HG03442 (cell line): ENCODE results near the gene AP1AR.
A peak's percentile ranks its signal among the peaks of the same experiment; 100 is the strongest.
"Not testable (repeated sequence)": the region's sequence is repeated elsewhere in the genome, so short reads cannot be mapped to it uniquely, and the experiment has no call there.

ENCODE experiments used
- ATAC-seq: cut with Tn5 transposase; IDR thresholded peaks from one replicate; pipeline ENCODE4 v1.9.1; 2021; ENCODE audit warnings: mild to moderate bottlenecking, moderate library complexity; ENCODE audit not compliant: unreplicated experiment

The AP1AR gene

GRCh38 chr4:112277705-112278448, 46.3 kb downstream of the AP1AR start:
- no peak for ATAC-seq

DNA sequence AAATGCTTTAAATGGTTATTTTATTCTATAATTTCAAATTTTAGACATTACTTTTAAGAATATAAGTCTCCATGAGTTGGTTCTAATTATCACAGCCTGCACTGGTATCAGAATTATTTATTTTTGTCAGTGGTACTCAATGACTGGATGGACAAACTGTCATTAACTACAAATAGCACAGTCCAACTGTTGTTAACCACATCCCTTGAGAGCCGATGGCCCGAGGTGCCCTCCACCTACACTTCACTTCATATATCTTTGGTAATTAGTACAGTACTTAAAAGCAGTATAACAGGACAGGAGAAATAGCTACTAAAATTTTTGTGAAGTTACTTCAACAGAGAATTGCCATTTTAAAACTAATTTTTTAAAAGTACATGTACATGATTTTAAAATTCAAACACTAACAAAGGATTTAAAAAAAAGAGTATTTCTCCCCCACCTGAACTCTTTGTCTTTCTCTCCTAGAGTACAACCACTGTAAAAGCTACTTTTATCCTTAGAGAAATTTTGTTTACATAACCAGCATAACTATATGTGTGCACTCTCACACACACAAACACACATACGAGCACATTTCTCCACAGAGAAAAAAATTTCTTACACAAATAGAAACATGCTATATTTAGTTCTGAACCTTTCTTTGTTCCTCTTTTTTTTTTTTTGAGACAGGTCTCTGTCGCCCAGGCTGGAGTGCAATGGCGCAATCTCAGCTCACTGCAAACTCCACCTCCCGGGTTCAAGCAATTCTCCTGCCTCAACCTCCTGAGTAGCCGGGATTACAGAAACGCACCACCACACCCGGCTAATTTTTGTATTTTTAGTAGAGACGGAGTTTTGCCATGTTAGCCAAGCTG, 47.7 kb downstream of the AP1AR start:
- ATAC-seq: peak; percentile 54

DNA sequence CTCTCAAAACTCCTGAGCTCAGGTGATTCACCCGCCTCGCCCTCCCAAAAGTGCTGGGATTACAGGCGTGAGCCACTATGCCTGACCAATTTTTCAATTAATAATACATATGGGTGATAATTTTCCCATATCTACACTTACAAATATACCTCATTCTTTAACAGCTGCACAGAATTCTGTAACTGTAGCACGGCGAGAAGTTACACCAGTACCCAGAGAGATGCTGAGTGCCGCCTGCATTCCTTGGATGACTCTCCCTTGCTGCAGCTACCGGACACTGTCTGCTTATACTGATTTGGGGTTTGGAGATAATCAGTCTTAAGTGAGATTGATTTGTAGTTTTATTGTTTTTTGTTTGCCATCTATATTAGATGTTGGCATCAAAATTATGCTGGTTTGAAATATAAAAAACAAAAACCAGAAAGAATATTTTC, 48.3 kb downstream of the AP1AR start:
- ATAC-seq: peak; percentile 32

DNA sequence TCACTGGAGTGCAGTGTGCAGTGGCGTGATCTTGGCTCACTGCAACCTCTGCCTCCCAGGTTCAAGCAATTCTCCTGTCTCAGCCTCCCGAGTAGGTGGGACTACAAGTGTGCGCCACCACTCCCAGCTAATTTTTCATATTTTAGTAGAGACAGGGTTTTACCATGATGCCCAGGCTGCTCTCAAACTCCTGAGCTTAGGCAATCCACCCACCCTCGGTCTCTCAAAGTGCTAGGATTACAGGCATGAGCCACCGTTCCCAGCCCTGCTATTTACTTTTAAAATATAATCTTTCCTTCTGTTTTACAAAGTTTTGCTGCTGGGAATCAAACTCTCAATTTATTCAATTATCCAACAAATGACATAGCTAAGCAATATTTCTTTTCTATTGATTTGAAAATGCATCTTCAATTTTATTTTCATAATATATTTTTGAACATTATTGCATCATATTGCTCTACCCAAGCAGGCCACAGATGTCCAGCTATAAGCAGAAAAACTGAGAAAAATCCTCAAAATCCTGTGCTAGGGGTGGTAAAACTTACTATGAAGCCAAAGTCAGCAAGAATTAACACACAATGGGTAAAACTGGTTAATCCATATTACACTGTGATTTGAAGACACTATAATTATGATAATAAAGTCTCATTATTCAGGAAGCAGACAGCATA, 48.9 kb downstream of the AP1AR start:
- no peak for ATAC-seq

- ATAC-seq: not testable (repeated sequence)
Measured at GRCh38 chr4:112281895-112282398, 50.4 kb downstream of the AP1AR start.

GRCh38 chr4:112282860-112283667, 51.5 kb downstream of the AP1AR start:
- ATAC-seq: no peak

- ATAC-seq: no peak
Measured at GRCh38 chr4:112284166-112284565, 52.6 kb downstream of the AP1AR start.

DNA sequence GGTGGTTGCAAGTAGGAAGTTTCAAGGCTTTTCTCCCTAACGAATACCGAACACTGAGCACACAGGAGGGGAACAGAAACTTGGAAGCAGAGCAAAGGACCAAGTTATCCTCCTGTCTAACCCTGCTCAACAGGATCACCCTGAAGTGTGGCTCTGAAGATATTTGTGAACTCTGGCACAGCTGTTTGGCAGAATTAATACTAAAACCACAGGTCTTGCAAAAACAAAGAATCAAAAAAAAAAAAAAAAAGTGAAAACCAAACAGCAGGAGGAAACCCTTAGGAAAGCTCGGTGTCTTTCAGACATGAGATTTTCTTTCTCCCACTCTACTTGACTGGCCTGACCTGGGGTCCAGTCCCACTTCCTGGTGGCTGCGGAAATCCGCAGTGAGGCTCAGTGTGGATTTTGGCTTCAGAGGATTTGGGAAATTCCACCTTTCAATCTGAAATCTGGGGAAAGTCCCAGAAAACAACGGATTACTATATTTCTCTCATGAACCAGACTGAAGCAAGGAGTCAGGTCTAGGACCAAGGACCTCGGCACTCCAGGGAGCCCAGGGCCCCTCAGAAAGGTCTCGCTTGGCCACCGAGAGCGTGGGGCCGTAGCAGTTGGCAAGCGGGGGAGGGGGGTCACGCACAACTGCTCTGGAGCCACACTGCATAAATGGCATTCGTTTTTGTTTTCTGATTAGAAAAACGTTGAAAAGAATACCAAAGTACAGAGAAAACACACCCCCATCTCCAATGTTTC, 53.2 kb downstream of the AP1AR start:
- ATAC-seq: no peak

GRCh38 chr4:112287258-112287989, 55.8 kb downstream of the AP1AR start:
- ATAC-seq: peak; percentile 33

- ATAC-seq: peak; percentile 25
Measured at GRCh38 chr4:112288455-112288854, 56.9 kb downstream of the AP1AR start.

- no peak for ATAC-seq
Measured at GRCh38 chr4:112289407-112290253, 58.0 kb downstream of the AP1AR start.

DNA sequence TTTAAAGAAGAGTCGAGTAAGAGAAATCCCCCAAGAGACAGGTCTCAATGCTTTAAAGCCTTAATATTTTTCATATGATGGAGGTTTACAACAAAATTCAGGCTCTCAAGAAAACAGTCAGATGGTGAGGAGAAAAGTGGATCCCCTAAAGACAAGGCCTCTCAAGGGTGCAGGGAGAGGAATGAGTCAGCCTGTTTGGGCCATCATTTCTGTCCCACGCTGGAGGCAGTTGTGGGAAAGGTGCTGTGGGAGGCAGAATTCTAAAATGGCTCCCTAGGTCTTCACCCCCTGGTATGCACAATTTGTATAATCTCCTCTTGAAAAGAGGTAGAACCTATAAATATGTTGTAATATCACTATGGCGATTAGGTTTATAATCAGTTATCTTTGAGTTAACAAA, 58.8 kb downstream of the AP1AR start:
- peak; percentile 24 for ATAC-seq

- peak; percentile 91 for ATAC-seq
Measured at GRCh38 chr4:112296949-112297880, 65.6 kb downstream of the AP1AR start, which contains the start of gene ALPK1. Gene ALPK1 (plus strand): TSS chr4:112297369.

DNA sequence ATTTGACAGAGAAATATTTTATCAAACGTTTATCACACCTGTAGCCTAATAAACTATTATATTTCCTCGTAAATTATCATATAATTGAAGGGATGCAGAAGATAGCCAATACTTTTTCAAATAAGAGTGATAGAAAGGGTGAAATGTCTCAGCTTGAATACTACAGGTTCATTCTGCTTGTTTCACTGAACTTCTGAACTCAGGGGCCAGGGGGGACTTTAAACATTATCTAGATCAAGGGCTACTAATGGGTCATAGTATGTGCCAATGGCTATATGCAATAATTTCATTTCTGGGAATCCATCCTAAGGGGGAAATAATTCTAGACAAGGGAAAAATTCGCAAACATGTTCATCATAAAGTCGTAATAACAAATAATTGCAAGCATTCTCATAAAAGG, 68.1 kb downstream of the AP1AR start:
- no peak for ATAC-seq

GRCh38 chr4:112302320-112303274, 71.0 kb downstream of the AP1AR start:
- ATAC-seq: peak; percentile 84

DNA sequence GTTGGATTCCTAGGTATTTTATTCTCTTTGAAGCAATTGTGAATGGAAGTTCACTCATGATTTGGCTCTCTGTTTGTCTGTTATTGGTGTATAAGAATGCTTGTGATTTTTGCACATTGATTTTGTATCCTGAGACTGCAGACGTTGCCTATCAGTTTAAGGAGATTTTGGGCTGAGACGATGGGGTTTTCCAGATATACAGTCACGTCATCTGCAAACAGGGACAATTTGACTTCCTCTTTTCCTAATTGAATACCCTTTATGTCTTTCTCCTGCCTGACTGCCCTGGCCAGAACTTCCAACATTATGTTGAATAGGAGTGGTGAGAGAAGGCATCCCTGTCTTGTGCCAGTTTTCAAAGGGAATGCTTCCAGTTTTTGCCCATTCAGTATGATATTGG, 73.9 kb downstream of the AP1AR start:
- not testable (repeated sequence) for ATAC-seq
